ENCODE results near the gene DNAI7. TPM values are rescaled to one million over a fixed set of nuclear protein-coding genes. Genes with fewer than 3 reads are reported as not detected.

The DNAI7 gene
- polyA plus RNA-seq, 1 donor from 2014 or later: 1.3 TPM

DNA sequence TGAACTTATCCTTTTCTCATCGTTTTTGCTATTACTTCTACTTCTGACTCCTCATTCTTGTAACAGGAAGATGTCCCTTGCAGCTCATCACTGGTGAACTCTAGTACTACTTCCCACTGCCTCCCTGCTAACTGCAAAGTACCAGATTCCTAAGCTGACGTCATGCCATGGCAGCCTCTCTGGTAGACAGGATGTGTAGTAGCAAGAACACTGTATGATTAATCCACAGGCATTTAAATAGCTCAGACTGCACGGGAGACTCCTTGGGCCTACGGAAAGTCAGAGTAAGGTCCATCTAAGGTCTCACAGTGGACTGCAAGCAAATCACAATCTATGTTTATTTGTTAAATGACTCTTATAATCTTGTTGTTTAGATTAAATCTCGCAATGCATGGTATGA is 43.5 kb downstream of the DNAI7 start:
- H3F3A ChIP-seq (ENCODE audit: insufficient read depth, low read length, poor library complexity, severe bottlenecking): no peaks in the 10 kb centered on the region
- H4K20me1 ChIP-seq (ENCODE audit: insufficient read depth): no peaks in the 10 kb centered on the region
- no peak overlapping the region for H3K4me3 ChIP-seq (ENCODE audit: low read length)
- no peaks in the 10 kb centered on the region for H3K36me3 ChIP-seq (ENCODE audit: insufficient read depth, low read length)
- H3K27me3 ChIP-seq (ENCODE audit: insufficient read depth, low read depth, low read length): no peaks in the 10 kb centered on the region
- H3K9ac ChIP-seq (ENCODE audit: low read length): no peak overlapping the region
- H3K9me3 ChIP-seq (ENCODE audit: low read length): no peaks in the 10 kb centered on the region
- no peaks in the 10 kb centered on the region for H3K9me2 ChIP-seq (ENCODE audit: insufficient read depth, low read length)
- H3K27ac ChIP-seq (ENCODE audit: low read length): no peak overlapping the region
- no peaks in the 10 kb centered on the region for H3K79me2 ChIP-seq (replicated peaks; ENCODE audit: insufficient read depth, low read length)
- no peak overlapping the region for H3K4me2 ChIP-seq (ENCODE audit: low read length)
- H2AFZ ChIP-seq (ENCODE audit: low read depth, low read length): no peak overlapping the region
- TF ChIP-seq TAF1 (IDR thresholded peaks at IDR 0.05; ENCODE audit: low read depth): no peak
- TF ChIP-seq, protein P1, sequence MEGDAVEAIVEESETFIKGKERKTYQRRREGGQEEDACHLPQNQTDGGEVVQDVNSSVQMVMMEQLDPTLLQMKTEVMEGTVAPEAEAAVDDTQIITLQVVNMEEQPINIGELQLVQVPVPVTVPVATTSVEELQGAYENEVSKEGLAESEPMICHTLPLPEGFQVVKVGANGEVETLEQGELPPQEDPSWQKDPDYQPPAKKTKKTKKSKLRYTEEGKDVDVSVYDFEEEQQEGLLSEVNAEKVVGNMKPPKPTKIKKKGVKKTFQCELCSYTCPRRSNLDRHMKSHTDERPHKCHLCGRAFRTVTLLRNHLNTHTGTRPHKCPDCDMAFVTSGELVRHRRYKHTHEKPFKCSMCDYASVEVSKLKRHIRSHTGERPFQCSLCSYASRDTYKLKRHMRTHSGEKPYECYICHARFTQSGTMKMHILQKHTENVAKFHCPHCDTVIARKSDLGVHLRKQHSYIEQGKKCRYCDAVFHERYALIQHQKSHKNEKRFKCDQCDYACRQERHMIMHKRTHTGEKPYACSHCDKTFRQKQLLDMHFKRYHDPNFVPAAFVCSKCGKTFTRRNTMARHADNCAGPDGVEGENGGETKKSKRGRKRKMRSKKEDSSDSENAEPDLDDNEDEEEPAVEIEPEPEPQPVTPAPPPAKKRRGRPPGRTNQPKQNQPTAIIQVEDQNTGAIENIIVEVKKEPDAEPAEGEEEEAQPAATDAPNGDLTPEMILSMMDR (IDR thresholded peaks at IDR 0.05; ENCODE audit: poor library complexity, severe bottlenecking): no peak

DNA sequence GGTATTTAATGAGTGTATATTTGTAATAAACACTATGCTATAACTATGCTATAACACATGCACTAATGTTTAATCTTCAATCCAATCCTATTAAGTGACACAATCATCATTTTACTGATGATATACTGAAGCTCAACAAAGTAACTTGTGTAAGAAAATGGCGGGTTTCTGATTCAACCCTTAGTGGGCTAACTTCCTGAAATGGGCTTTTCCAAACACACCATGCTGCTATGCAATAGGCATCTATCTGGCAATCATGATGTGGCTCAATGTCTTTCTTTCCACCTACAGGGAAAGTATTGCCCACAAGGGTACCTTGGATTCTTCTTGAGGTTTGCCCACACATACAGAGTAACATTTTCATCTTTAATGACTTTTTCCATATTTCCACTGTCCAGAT is 48.3 kb downstream of the DNAI7 start:
- no peak overlapping the region for H3K4me3 ChIP-seq (ENCODE audit: low read length)
- TF ChIP-seq TAF1 (IDR thresholded peaks at IDR 0.05; ENCODE audit: low read depth) (no peak), EP300 (conservative IDR thresholded peaks at IDR 0.05; ENCODE audit: poor library complexity, severe bottlenecking) (no peak), RAD21 (conservative IDR thresholded peaks at IDR 0.05) (no peak), EZH2 (IDR thresholded peaks at IDR 0.05; ENCODE audit: borderline replicate concordance, insufficient read depth, low read length, poor library complexity, severe bottlenecking) (no peak), SMC3 (conservative IDR thresholded peaks at IDR 0.05; ENCODE audit: poor library complexity) (no peak), MXI1 (conservative IDR thresholded peaks at IDR 0.05; ENCODE audit: poor library complexity, severe bottlenecking) (no peak), POLR2AphosphoS5 (IDR thresholded peaks at IDR 0.05) (no peak)
- TF ChIP-seq, protein P2, sequence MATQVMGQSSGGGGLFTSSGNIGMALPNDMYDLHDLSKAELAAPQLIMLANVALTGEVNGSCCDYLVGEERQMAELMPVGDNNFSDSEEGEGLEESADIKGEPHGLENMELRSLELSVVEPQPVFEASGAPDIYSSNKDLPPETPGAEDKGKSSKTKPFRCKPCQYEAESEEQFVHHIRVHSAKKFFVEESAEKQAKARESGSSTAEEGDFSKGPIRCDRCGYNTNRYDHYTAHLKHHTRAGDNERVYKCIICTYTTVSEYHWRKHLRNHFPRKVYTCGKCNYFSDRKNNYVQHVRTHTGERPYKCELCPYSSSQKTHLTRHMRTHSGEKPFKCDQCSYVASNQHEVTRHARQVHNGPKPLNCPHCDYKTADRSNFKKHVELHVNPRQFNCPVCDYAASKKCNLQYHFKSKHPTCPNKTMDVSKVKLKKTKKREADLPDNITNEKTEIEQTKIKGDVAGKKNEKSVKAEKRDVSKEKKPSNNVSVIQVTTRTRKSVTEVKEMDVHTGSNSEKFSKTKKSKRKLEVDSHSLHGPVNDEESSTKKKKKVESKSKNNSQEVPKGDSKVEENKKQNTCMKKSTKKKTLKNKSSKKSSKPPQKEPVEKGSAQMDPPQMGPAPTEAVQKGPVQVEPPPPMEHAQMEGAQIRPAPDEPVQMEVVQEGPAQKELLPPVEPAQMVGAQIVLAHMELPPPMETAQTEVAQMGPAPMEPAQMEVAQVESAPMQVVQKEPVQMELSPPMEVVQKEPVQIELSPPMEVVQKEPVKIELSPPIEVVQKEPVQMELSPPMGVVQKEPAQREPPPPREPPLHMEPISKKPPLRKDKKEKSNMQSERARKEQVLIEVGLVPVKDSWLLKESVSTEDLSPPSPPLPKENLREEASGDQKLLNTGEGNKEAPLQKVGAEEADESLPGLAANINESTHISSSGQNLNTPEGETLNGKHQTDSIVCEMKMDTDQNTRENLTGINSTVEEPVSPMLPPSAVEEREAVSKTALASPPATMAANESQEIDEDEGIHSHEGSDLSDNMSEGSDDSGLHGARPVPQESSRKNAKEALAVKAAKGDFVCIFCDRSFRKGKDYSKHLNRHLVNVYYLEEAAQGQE (IDR thresholded peaks at IDR 0.05; ENCODE audit: borderline replicate concordance): no peak
- TF ChIP-seq, protein P1 (IDR thresholded peaks at IDR 0.05; ENCODE audit: poor library complexity, severe bottlenecking): no peak
- no peak overlapping the region for H2AFZ ChIP-seq (ENCODE audit: low read depth, low read length)
- no peaks in the 10 kb centered on the region for H3K9me2 ChIP-seq (ENCODE audit: insufficient read depth, low read length)
- no peaks in the 10 kb centered on the region for H4K20me1 ChIP-seq (ENCODE audit: insufficient read depth)
- H3K27me3 ChIP-seq (ENCODE audit: insufficient read depth, low read depth, low read length): no peaks in the 10 kb centered on the region
- H3K9me3 ChIP-seq (ENCODE audit: low read length): no peaks in the 10 kb centered on the region
- H3K9ac ChIP-seq (ENCODE audit: low read length): no peak overlapping the region
- no peaks in the 10 kb centered on the region for H3F3A ChIP-seq (ENCODE audit: insufficient read depth, low read length, poor library complexity, severe bottlenecking)
- no peak overlapping the region for H3K4me2 ChIP-seq (ENCODE audit: low read length)
- no peak overlapping the region for H3K27ac ChIP-seq (ENCODE audit: low read length)
- no peaks in the 10 kb centered on the region for H3K79me2 ChIP-seq (replicated peaks; ENCODE audit: insufficient read depth, low read length)
- no peaks in the 10 kb centered on the region for H3K36me3 ChIP-seq (ENCODE audit: insufficient read depth, low read length)

All from neural cell (in vitro differentiated cells).